Colonic mucosa (tissue), 4 donors: Measurements from ENCODE around the gene RNF213. TPM values are rescaled to one million over a fixed set of nuclear protein-coding genes. Genes with fewer than 3 reads are reported as not detected.

Experiments
- DNase-seq: peaks from one replicate; pipeline ENCODE4 v3.0.0-alpha.2; 2020
- H3K27ac ChIP-seq: fragments of 200-600 bp; one replicate; pipeline ENCODE4 v1.8.0; 2021
- H3K27me3 ChIP-seq: fragments of 200-600 bp; one replicate; pipeline ENCODE4 v1.8.0; 2021
- H3K36me3 ChIP-seq: fragments of 200-600 bp; one replicate; pipeline ENCODE4 v1.8.0; 2021
- H3K4me1 ChIP-seq: fragments of 200-600 bp; one replicate; pipeline ENCODE4 v1.8.0; 2021; ENCODE audit warnings: mild to moderate bottlenecking
- H3K4me3 ChIP-seq: fragments of 200-600 bp; one replicate; pipeline ENCODE4 v1.8.0; 2021
- H3K9ac ChIP-seq, 2 donors: one replicate each; pipeline ENCODE4 v1.7.0; 2013; ENCODE audit warnings: control low read depth in 2 of 2, low read depth in 2 of 2, low read length in 2 of 2
- H3K9me3 ChIP-seq: fragments of 200-600 bp; one replicate; pipeline ENCODE4 v1.8.0; 2021
- intact Hi-C: fragments of 100-400 bp; cut with DNase I; formaldehyde crosslinking; loops from one replicate; pipeline ENCODE4 v1.14.1; 2022
- microRNA-seq: library from miRNA; unstranded; fragments of <30 nt; microRNA quantifications from one replicate; pipeline ENCODE4, GENCODE V29; 2019
- total RNA-seq, 2 donors: library from RNA; stranded (reverse); fragmentation: NEBNext Ultra II Directional in 1 of 2; extraction: Animal tissue kit (Norgen Biotek cat#: 25700) in 1 of 2; gene quantifications; one replicate each; pipeline ENCODE4 v1.2.1, GENCODE V29; 2021
- TF ChIP-seq, protein P1 (sequence below): fragments of 200-600 bp; IDR thresholded peaks from one replicate; pipeline ENCODE4 v1.8.0; 2022; ENCODE audit warnings: antibody characterized with exemption, mild to moderate bottlenecking
- donor health status: healthy.
- donor health status: DM: no; HTN: no; CAD: no.
- donor health status: DM: no; HTN: no; CAD: no.

RNF213 gene
- total RNA-seq, 2 donors from 2014 or later: 80.8 to 101 TPM

DNA sequence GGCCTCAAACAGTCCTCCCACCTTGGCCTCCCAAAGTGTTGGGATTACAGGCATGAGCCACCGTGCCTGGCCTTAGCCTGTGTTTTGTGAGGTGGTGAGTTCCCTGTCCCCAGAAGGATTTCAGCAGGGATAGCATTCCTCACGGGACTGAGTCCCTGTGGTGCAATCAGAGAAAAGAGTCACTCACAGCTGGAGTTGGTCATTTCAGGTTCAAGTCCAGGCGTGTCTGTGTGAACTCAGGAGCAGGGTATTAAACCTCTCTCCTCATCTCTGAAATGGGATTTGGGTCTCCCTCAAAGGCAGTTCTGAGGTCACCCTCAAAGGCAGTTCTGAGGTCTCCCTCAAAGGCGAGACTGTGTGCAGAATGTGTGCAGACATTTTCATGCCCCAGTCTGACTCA lies 187.1 kb downstream of the RNF213 start:
- Histone ChIP-seq H3K4me1 (no peaks in the 10 kb centered on the region), H3K27me3 (no peaks in the 10 kb centered on the region), H3K9ac (no peak overlapping the region), H3K36me3 (no peaks in the 10 kb centered on the region), H3K4me3 (no peak overlapping the region), H3K9me3 (no peaks in the 10 kb centered on the region), H3K27ac (no peak overlapping the region)
- DNase-seq: no peak
- TF ChIP-seq, protein P1, sequence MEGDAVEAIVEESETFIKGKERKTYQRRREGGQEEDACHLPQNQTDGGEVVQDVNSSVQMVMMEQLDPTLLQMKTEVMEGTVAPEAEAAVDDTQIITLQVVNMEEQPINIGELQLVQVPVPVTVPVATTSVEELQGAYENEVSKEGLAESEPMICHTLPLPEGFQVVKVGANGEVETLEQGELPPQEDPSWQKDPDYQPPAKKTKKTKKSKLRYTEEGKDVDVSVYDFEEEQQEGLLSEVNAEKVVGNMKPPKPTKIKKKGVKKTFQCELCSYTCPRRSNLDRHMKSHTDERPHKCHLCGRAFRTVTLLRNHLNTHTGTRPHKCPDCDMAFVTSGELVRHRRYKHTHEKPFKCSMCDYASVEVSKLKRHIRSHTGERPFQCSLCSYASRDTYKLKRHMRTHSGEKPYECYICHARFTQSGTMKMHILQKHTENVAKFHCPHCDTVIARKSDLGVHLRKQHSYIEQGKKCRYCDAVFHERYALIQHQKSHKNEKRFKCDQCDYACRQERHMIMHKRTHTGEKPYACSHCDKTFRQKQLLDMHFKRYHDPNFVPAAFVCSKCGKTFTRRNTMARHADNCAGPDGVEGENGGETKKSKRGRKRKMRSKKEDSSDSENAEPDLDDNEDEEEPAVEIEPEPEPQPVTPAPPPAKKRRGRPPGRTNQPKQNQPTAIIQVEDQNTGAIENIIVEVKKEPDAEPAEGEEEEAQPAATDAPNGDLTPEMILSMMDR: no peak
- intact Hi-C loops: no loop called here

Small RNA genes within 50 kb of the gene (microRNA-seq; reads per million reads assigned to microRNA genes)
- gene MIR4730: not detected

Other genes starting within 250 kb of the RNF213 start
- 10 to 100 TPM; 14.4 to 19.8 TPM for gene TBC1D16, start 225.0 kb upstream of the RNF213 start, total RNA-seq
- gene CCDC40, start 224.2 kb upstream of the RNF213 start, total RNA-seq: 1 to 10 TPM; 1.2 to 3.6 TPM
- gene GAA, start 159.3 kb upstream of the RNF213 start, total RNA-seq: 10 to 100 TPM; 34.0 to 59.4 TPM
- 100 to 1,000 TPM in 1 of 2 donors, 10 to 100 TPM in 1; 99.8 to 114 TPM for gene EIF4A3, start 113.7 kb upstream of the RNF213 start, total RNA-seq
- under 1 TPM; 0.29 to 0.54 TPM for gene CARD14, start 90.8 kb upstream of the RNF213 start, total RNA-seq
- 10 to 100 TPM; 40.3 to 43.1 TPM for gene SGSH, start 40.5 kb upstream of the RNF213 start, total RNA-seq
- 1 to 10 TPM; 8.0 to 9.3 TPM for gene SLC26A11, start 40.4 kb upstream of the RNF213 start, total RNA-seq
- 10 to 100 TPM; 19.1 to 25.3 TPM for gene ENDOV, start 154.3 kb downstream of the RNF213 start, total RNA-seq
- gene NPTX1, start 215.8 kb downstream of the RNF213 start, total RNA-seq: 1 to 10 TPM in 1 of 2 donors, under 1 TPM in 1; 0.10 to 7.1 TPM